Spleen (tissue), 7 donors: ENCODE data around the gene RSPO3.

Source experiments
- CTCF ChIP-seq, 11 experiments: fragments of 200-600 bp in 7 of 11; fragments of 450-650 bp in 4 of 11; sonication (generic) in 4 of 11; IDR thresholded peaks in 8 of 11; conservative IDR thresholded peaks in 3 of 11; 1 replicate in 7 of 11; 2 replicates in 4 of 11; pipeline versions ENCODE4 v1.4.0 to v1.8.0; 2016 to 2021; ENCODE audit warnings: antibody characterized with exemption in 11 of 11, inconsistent platforms in 4 of 11, mild to moderate bottlenecking in 1 of 11
- POLR2A ChIP-seq, 3 donors: fragments of 450-650 bp; IDR thresholded peaks; one replicate each; pipeline ENCODE4 v1.5.1; 2017; ENCODE audit warnings: antibody characterized with exemption in 3 of 3, mild to moderate bottlenecking in 1 of 3
- POLR2AphosphoS5 ChIP-seq, 3 donors: sonication (generic); formaldehyde crosslinking; IDR thresholded peaks; one replicate each; pipeline ENCODE4 v1.5.1; 2017; ENCODE audit warnings: antibody characterized with exemption in 3 of 3
- donor health status: DM: no; HTN: no; CAD: no; lungs with moderate emphysema.
- donor health status: DM: no; HTN: no; CAD: no.
- donor health status: DM: no; HTN: no; CAD: no.

GRCh38 chr6:127205036-127205435 is 86.6 kb downstream of the RSPO3 start:
- TF ChIP-seq CTCF (IDR thresholded peaks at IDR 0.05 in 8 of 11, conservative IDR thresholded peaks at IDR 0.05 in 3 of 11), result no peak
- TF ChIP-seq POLR2A (IDR thresholded peaks at IDR 0.05), result no peak
- TF ChIP-seq POLR2AphosphoS5 (IDR thresholded peaks at IDR 0.05), result no peak
